H1 (cell line): ENCODE data around the gene COLEC12. TPM values are rescaled to one million over a fixed set of nuclear protein-coding genes. Genes with fewer than 3 reads are reported as not detected.

ENCODE experiments used
- CTCF ChIA-PET: fragments of 300-600 bp; sonication (Branson Sonifier 250); formaldehyde crosslinking; loops from one replicate; lab custom pipeline; 2021; ENCODE audit not compliant: partially characterized antibody; lab: Charles Lee
- POLR2A ChIA-PET: fragments of 300-600 bp; sonication (Branson Sonifier 250); formaldehyde crosslinking; loops from one replicate; lab custom pipeline; 2021; ENCODE audit warnings: inconsistent platforms; ENCODE audit not compliant: partially characterized antibody; lab: Charles Lee
- DNase-seq, 2 experiments: peaks; one replicate each; pipeline versions ENCODE4 v3.0.0 to v3.0.0-alpha.2; 2010 to 2022; ENCODE audit warnings: low spot score in 2 of 2, low read depth in 1 of 2, mixed read lengths in 1 of 2
- FAIRE-seq: peaks from 2 replicates; lab custom pipeline; 2011; peaks lifted over from hg19 to GRCh38; lab: Jason Lieb, UNC
- H2AFZ ChIP-seq: 2 replicates; pipeline ENCODE4 v1.8.1; 2012; ENCODE audit warnings: low read length, inconsistent platforms
- H2AK5ac ChIP-seq: 2 replicates; pipeline ENCODE4 v1.6.1; 2013; ENCODE audit warnings: low read depth, low read length
- H2BK120ac ChIP-seq: replicated peaks from 2 replicates; pipeline ENCODE3; 2013; ENCODE audit warnings: low read depth, low read length, inconsistent platforms
- H2BK12ac ChIP-seq: 2 replicates; pipeline ENCODE4 v1.6.1; 2013; ENCODE audit warnings: low read depth, low read length
- H2BK15ac ChIP-seq: 2 replicates; pipeline ENCODE4 v1.6.1; 2013; ENCODE audit warnings: low read length
- H2BK20ac ChIP-seq: 2 replicates; pipeline ENCODE4 v1.6.1; 2013; ENCODE audit warnings: low read length
- H2BK5ac ChIP-seq: 2 replicates; pipeline ENCODE4 v1.6.1; 2013; ENCODE audit warnings: low read depth, low read length
- H3K14ac ChIP-seq: 2 replicates; pipeline ENCODE4 v1.6.1; 2013; ENCODE audit warnings: inconsistent platforms; ENCODE audit not compliant: insufficient read length
- H3K18ac ChIP-seq: 2 replicates; pipeline ENCODE4 v1.6.1; 2013; ENCODE audit warnings: low read length; ENCODE audit errors: extremely low read depth
- H3K23ac ChIP-seq: 2 replicates; pipeline ENCODE4 v1.6.1; 2013; ENCODE audit warnings: inconsistent platforms; ENCODE audit not compliant: insufficient read length
- H3K23me2 ChIP-seq: 2 replicates; pipeline ENCODE4 v1.6.1; 2013; ENCODE audit warnings: low read depth, low read length
- H3K27ac ChIP-seq: 2 replicates; pipeline ENCODE4 v1.6.1; 2011; ENCODE audit warnings: low read depth, low read length, inconsistent platforms
- H3K27me3 ChIP-seq, 4 experiments: replicated peaks in 1 of 4; 1 replicate in 1 of 4; 2 replicates in 3 of 4; pipeline versions ENCODE4 v1.6.1 to v1.8.1; 2011 to 2013; ENCODE audit warnings: low read length in 3 of 4, mild to moderate bottlenecking in 3 of 4, inconsistent platforms in 2 of 4, mixed read lengths in 2 of 4, moderate library complexity in 1 of 4; ENCODE audit not compliant: control insufficient read depth in 3 of 4, insufficient read depth in 3 of 4; ENCODE audit errors: extremely low read depth in 1 of 4
- H3K36me3 ChIP-seq, 4 experiments: 2 replicates each; pipeline versions ENCODE4 v1.6.1 to v1.8.1; 2011 to 2013; ENCODE audit warnings: mild to moderate bottlenecking in 4 of 4, low read length in 3 of 4, moderate library complexity in 2 of 4, control low read depth in 1 of 4, inconsistent platforms in 1 of 4; ENCODE audit not compliant: insufficient read depth in 4 of 4, control insufficient read depth in 2 of 4
- H3K4ac ChIP-seq: replicated peaks from 2 replicates; pipeline ENCODE3; 2013; ENCODE audit warnings: low read length, low read depth, mixed read lengths, inconsistent platforms; ENCODE audit not compliant: insufficient read length
- H3K4me1 ChIP-seq, 4 experiments: replicated peaks in 1 of 4; 1 replicate in 1 of 4; 2 replicates in 3 of 4; pipeline versions ENCODE4 v1.6.1 to v1.8.1; 2011 to 2013; ENCODE audit warnings: low read length in 3 of 4, inconsistent platforms in 2 of 4, mixed read lengths in 1 of 4; ENCODE audit not compliant: insufficient read depth in 4 of 4, control insufficient read depth in 3 of 4
- H3K4me2 ChIP-seq, 2 experiments: 2 replicates each; pipeline versions ENCODE4 v1.6.1 to v1.8.1; 2011 to 2013; ENCODE audit warnings: low read depth in 2 of 2, low read length in 2 of 2, control low read depth in 1 of 2, inconsistent platforms in 1 of 2, mild to moderate bottlenecking in 1 of 2; ENCODE audit not compliant: insufficient read depth in 1 of 2
- H3K4me3 ChIP-seq, 4 experiments: fragments of 200-600, 300-600 bp in 1 of 4; sonication (generic), shearing (Covaris generic), sonication (Bioruptor Twin) in 1 of 4; 2 replicates each; pipeline versions ENCODE4 v1.5.1 to v1.8.1; 2011 to 2016; ENCODE audit warnings: low read length in 4 of 4, low read depth in 3 of 4, control low read depth in 2 of 4, inconsistent platforms in 2 of 4, mild to moderate bottlenecking in 2 of 4, mixed read lengths in 1 of 4, moderate library complexity in 1 of 4; ENCODE audit not compliant: insufficient read depth in 2 of 4; ENCODE audit errors: extremely low read depth in 1 of 4
- H3K56ac ChIP-seq: replicated peaks from 2 replicates; pipeline ENCODE3; 2013; ENCODE audit warnings: low read depth, mild to moderate bottlenecking, mixed read lengths, low read length, inconsistent platforms; ENCODE audit not compliant: insufficient read length
- H3K79me1 ChIP-seq: 2 replicates; pipeline ENCODE4 v1.6.1; 2013; ENCODE audit warnings: low read depth, low read length, control low read depth
- H3K79me2 ChIP-seq, 2 experiments: 2 replicates each; pipeline versions ENCODE4 v1.6.1 to v1.8.1; 2012 to 2013; ENCODE audit warnings: low read length in 2 of 2, mild to moderate bottlenecking in 2 of 2, inconsistent platforms in 1 of 2; ENCODE audit not compliant: insufficient read depth in 2 of 2, control insufficient read depth in 1 of 2
- H3K9ac ChIP-seq, 4 experiments: replicated peaks in 1 of 4; 1 replicate in 1 of 4; 2 replicates in 3 of 4; pipeline versions ENCODE4 v1.6.1 to v1.8.1; 2011 to 2013; ENCODE audit warnings: low read depth in 3 of 4, low read length in 3 of 4, control low read depth in 2 of 4, mild to moderate bottlenecking in 2 of 4, moderate library complexity in 2 of 4, inconsistent platforms in 1 of 4; ENCODE audit errors: extremely low read depth in 1 of 4
- H3K9me3 ChIP-seq, 2 experiments: 2 replicates each; pipeline versions ENCODE4 v1.6.1 to v1.8.1; 2012 to 2013; ENCODE audit warnings: mild to moderate bottlenecking in 2 of 2, moderate library complexity in 2 of 2, control low read depth in 1 of 2, inconsistent platforms in 1 of 2, low read depth in 1 of 2, low read length in 1 of 2, mixed read lengths in 1 of 2; ENCODE audit not compliant: insufficient read depth in 2 of 2
- H4K20me1 ChIP-seq, 2 experiments: replicated peaks in 1 of 2; 2 replicates each; pipeline versions ENCODE3 to v1.8.1; 2011 to 2013; ENCODE audit warnings: inconsistent platforms in 2 of 2, low read length in 2 of 2, mild to moderate bottlenecking in 1 of 2; ENCODE audit not compliant: insufficient read depth in 2 of 2, control insufficient read depth in 1 of 2
- H4K5ac ChIP-seq: 2 replicates; pipeline ENCODE4 v1.6.1; 2013; ENCODE audit warnings: low read length, low read depth, mixed read lengths, inconsistent platforms; ENCODE audit not compliant: insufficient read length
- H4K8ac ChIP-seq: 2 replicates; pipeline ENCODE4 v1.8.0; 2013; ENCODE audit warnings: mild to moderate bottlenecking, moderate library complexity, low read length, inconsistent platforms; ENCODE audit not compliant: insufficient read depth; ENCODE audit errors: extremely low read depth
- H4K91ac ChIP-seq: replicated peaks from 2 replicates; pipeline ENCODE3; 2013; ENCODE audit warnings: low read length, mixed read lengths, inconsistent platforms; ENCODE audit not compliant: insufficient read length
- TAF1 ChIP-seq: IDR thresholded peaks from 2 replicates; pipeline ENCODE4 v1.6.1; 2011; ENCODE audit warnings: mild to moderate bottlenecking, low read depth, low read length
- TBP ChIP-seq: IDR thresholded peaks from 2 replicates; pipeline ENCODE4 v1.6.1; 2011; ENCODE audit warnings: low read depth, low read length, improper control_type of control experiment
- WGBS, 2 experiments: shearing (Covaris generic) in 1 of 2; methylation state at CpG; one replicate each; pipeline versions ENCODE4 v1.1.6 to v1.1.7; 2013 to 2015; ENCODE audit warnings: low lambda C conversion rate in 2 of 2, mixed read lengths in 2 of 2, inconsistent platforms in 1 of 2, low coverage in 1 of 2, missing lambda C conversion rate in 1 of 2; ENCODE audit not compliant: insufficient replicate concordance in 2 of 2, insufficient coverage in 1 of 2, insufficient read length in 1 of 2; ENCODE audit errors: extremely low coverage in 1 of 2, missing lambda C conversion rate in 1 of 2; 5-methylcytosine and 5-hydroxymethylcytosine counted together
- polyA plus RNA-seq, 7 experiments: library from polyadenylated mRNA; depleted of rRNA in 3 of 7; stranded (reverse) in 5 of 7; unstranded in 2 of 7; fragments of >200 nt in 5 of 7; fragments of 200-250 nt in 2 of 7; gene quantifications; 1 replicate in 5 of 7; 2 replicates in 1 of 7; 4 replicates in 1 of 7; pipeline versions ENCODE4 v1.2.1 to v1.2.3, GENCODE V29; 2011 to 2013; ENCODE audit warnings: missing spikeins in 2 of 7, mixed read lengths in 2 of 7
- total RNA-seq: library from RNA; stranded (reverse); fragmentation: NEBNext Ultra II Directional; extraction: Animal tissue kit (Norgen Biotek cat#: 25700); gene quantifications from 2 replicates; pipeline ENCODE4 v1.2.1, GENCODE V29; 2021

COLEC12 gene
- total and polyA plus RNA-seq, 2 of the 8 experiments (the other 6 are each of a cell fraction or from before 2014, with no cell fraction given), result 0.44 to 2.3 TPM

DNA sequence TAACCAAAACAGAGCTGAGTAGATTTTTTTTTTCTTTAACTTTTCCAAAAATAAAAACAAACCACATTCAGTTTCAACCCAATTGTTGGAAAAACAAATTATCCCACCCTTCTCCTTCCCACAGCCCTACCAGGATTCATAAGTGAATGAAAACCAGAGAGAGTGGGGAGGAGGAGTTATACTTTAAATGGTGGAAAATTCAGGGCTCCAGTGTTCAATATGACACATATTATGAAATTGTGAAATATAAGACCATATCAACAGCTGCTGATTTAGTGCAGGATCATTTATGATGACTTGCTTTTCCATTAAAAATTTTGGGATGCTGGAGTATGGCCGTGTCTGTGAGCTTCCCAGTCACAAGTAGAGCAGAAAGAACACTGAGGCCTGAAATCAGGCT lies 26.7 kb downstream of the COLEC12 start:
- Histone ChIP-seq H2BK12ac (no peak overlapping the region), H2AFZ (no peak overlapping the region), H2BK15ac (no peak overlapping the region), H3K9ac (no peak overlapping the region), H3K36me3 (no peaks in the 10 kb centered on the region), H3K23ac (no peak overlapping the region), H3K4me1 (peaks cover 2 to 10% (median 7%) of the 10 kb centered on the region in 4 experiments; a peak in 6 of 7 replicates), H3K23me2 (no peaks in the 10 kb centered on the region), H3K79me1 (no peaks in the 10 kb centered on the region), H3K79me2 (no peaks in the 10 kb centered on the region), H3K27ac (no peak overlapping the region), H3K27me3 (no peaks in the 10 kb centered on the region; a peak in 1 of 7 replicates), H3K18ac (no peak overlapping the region), H4K20me1 (no peaks in the 10 kb centered on the region), H2AK5ac (no peak overlapping the region), H4K5ac (no peak overlapping the region), H3K4me2 (no peak overlapping the region), H2BK120ac (no peak overlapping the region), H4K91ac (no peak overlapping the region), H3K4me3 (no peak overlapping the region), H3K4ac (no peak overlapping the region), H3K14ac (no peak overlapping the region), H4K8ac (no peak overlapping the region), H2BK5ac (no peak overlapping the region), H2BK20ac (no peak overlapping the region), H3K56ac (no peak overlapping the region), H3K9me3 (no peaks in the 10 kb centered on the region)
- ChIA-PET POLR2A (interaction anchor here (1.9 kb wide), 1 partner anchor 206 kb away, joined by 7 read pairs; the partner anchor contains the start of gene THOC1), CTCF (interaction anchor here (1.2 to 3.0 kb wide), 3 partner anchors 22 to 170 kb away, joined by 3 to 17 read pairs (median 5); no protein-coding TSS in a partner anchor)
- no peak for DNase-seq
- FAIRE-seq, result no peak
- whole genome bisulfite sequencing, 2 experiments, result 100% methylated on average over 1 of the region's 1 CpG; no CpG with 5 or more reads in 1 of the 2 experiments
- no peak for TF ChIP-seq TBP
- TF ChIP-seq TAF1, result no peak
